NT2/D1 (cell line): ENCODE results near the gene CUL1.

Experiments
- YY1 ChIP-seq: IDR thresholded peaks from 2 replicates; pipeline ENCODE4 v1.6.1; 2011; ENCODE audit not compliant: insufficient read length, insufficient read depth
- ZNF274 ChIP-seq: IDR thresholded peaks from 2 replicates; pipeline ENCODE4 v1.6.1; 2011; ENCODE audit warnings: mild to moderate bottlenecking, low read depth, low read length

GRCh38 chr7:148794476-148794875 is 95.8 kb downstream of the CUL1 start:
- TF ChIP-seq ZNF274 = no peak
- TF ChIP-seq YY1 = no peak
